ENCODE results near the gene CSF1R.

- TF ChIP-seq CTCF (IDR thresholded peaks at IDR 0.05; ENCODE audit: low read depth, low read length, missing input control): no peak
- TF ChIP-seq EGR1 (IDR thresholded peaks at IDR 0.05; ENCODE audit: low read depth in 2 of 2): no peak
- no peak for TF ChIP-seq FOXA1 (IDR thresholded peaks at IDR 0.05)
- TF ChIP-seq TAF1 (conservative IDR thresholded peaks at IDR 0.05): no peak
- no peak for TF ChIP-seq RAD21 (IDR thresholded peaks at IDR 0.05)
- TF ChIP-seq NR2F2 (IDR thresholded peaks at IDR 0.05): no peak
- no peak for TF ChIP-seq ATF3 (IDR thresholded peaks at IDR 0.05)
- no peak for TF ChIP-seq MAX (IDR thresholded peaks at IDR 0.05)
- no peak for TF ChIP-seq GABPA (IDR thresholded peaks at IDR 0.05 in 1 of 2, conservative IDR thresholded peaks at IDR 0.05 in 1 of 2)
- TF ChIP-seq ZBTB33 (IDR thresholded peaks at IDR 0.05): no peak
These were observed 64.2 kb downstream of the CSF1R start for GRCh38 chr5:150022158-150022531.
